Upper lobe of right lung (tissue), 1 donor: ENCODE results near the gene APMAP. TPM values are rescaled to one million over a fixed set of nuclear protein-coding genes. Genes with fewer than 3 reads are reported as not detected.
"Not testable (repeated sequence)": the region's sequence is repeated elsewhere in the genome, so short reads cannot be mapped to it uniquely, and the experiment has no call there.

Experiments used
- ATAC-seq: fragments of 200-7000 bp; cut with Tn5 transposase; one replicate; pipeline ENCODE4 v1.9.1; 2020; ENCODE audit warnings: mild to moderate bottlenecking, moderate library complexity
- DNase-seq: peaks from one replicate; pipeline ENCODE4 v3.0.0-alpha.2; 2020
- H3K27ac ChIP-seq: fragments of 200-600 bp; one replicate; pipeline ENCODE4 v1.8.0; 2022
- H3K27me3 ChIP-seq: fragments of 200-600 bp; one replicate; pipeline ENCODE4 v1.8.0; 2022; ENCODE audit warnings: mild to moderate bottlenecking
- H3K36me3 ChIP-seq: fragments of 200-600 bp; one replicate; pipeline ENCODE4 v1.8.0; 2022
- H3K4me1 ChIP-seq: fragments of 200-600 bp; one replicate; pipeline ENCODE4 v1.8.0; 2022
- H3K4me3 ChIP-seq: fragments of 200-600 bp; one replicate; pipeline ENCODE4 v1.8.0; 2022; ENCODE audit warnings: mild to moderate bottlenecking
- H3K9me3 ChIP-seq: fragments of 200-600 bp; one replicate; pipeline ENCODE4 v1.8.0; 2022
- intact Hi-C: fragments of 100-400 bp; cut with DNase I; formaldehyde crosslinking; loops from one replicate; pipeline ENCODE4 v1.11.0; 2022
- total RNA-seq: library from RNA; stranded (reverse); fragmentation: NEBNext Ultra II Directional; extraction: Animal tissue kit (Norgen Biotek cat#: 25700); gene quantifications from one replicate; pipeline ENCODE4 v1.2.1, GENCODE V29; 2021
- TF ChIP-seq, protein P1 (sequence below): fragments of 200-600 bp; IDR thresholded peaks from one replicate; pipeline ENCODE4 v1.8.0; 2022; ENCODE audit warnings: antibody characterized with exemption
- donor health status: DM: no; HTN: yes; CAD: no; lungs with severe emphysema.

Gene APMAP
- total RNA-seq, 1 donor from 2014 or later = 73.5 TPM

DNA sequence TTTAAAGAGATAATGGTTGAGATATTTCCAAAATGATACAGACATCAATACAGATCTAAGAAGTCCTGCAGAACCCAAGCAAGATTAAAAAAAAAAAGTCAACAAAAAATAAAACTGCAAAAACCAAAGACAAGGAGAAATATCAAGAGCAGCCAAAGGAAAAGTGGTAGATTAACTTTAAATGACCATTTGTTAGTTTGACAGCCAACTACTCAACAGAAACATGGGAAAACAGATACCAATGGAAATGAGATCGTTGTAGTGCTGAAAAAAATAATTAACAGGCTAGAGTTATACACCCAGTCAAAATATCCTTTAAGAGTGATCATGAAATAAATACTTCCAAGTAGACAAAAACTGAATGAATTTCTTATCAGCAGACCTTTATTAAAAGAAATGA, 10.5 kb upstream of the APMAP start:
- intact Hi-C loops = no loop called here
- no peaks in the 10 kb centered on the region for H3K27me3 ChIP-seq
- H3K27ac ChIP-seq = no peak overlapping the region
- ATAC-seq (no peak), DNase-seq (no peak)
- TF ChIP-seq, protein P1, sequence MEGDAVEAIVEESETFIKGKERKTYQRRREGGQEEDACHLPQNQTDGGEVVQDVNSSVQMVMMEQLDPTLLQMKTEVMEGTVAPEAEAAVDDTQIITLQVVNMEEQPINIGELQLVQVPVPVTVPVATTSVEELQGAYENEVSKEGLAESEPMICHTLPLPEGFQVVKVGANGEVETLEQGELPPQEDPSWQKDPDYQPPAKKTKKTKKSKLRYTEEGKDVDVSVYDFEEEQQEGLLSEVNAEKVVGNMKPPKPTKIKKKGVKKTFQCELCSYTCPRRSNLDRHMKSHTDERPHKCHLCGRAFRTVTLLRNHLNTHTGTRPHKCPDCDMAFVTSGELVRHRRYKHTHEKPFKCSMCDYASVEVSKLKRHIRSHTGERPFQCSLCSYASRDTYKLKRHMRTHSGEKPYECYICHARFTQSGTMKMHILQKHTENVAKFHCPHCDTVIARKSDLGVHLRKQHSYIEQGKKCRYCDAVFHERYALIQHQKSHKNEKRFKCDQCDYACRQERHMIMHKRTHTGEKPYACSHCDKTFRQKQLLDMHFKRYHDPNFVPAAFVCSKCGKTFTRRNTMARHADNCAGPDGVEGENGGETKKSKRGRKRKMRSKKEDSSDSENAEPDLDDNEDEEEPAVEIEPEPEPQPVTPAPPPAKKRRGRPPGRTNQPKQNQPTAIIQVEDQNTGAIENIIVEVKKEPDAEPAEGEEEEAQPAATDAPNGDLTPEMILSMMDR = no peak
- peaks cover 13% of the 10 kb centered on the region for H3K4me1 ChIP-seq
- no peak overlapping the region for H3K4me3 ChIP-seq
- no peaks in the 10 kb centered on the region for H3K9me3 ChIP-seq
- peaks cover 26% of the 10 kb centered on the region for H3K36me3 ChIP-seq

DNA sequence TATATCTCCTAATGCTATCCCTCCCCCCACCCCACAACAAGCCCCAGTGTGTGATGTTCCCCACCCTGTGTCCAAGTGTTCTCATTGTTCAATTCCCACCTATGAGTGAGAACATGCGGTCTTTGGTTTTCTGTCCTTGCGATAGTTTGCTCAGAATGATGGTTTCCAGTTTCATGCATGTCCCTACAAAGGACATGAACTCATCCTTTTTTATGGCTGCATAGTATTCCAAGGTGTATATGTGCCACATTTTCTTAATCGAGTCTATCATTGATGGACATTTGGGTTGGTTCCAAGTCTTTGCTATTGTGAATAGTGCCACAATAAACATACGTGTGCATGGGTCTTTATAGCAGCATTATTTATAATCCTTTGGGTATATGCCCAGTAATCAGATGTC, 8.8 kb upstream of the APMAP start:
- H3K27ac ChIP-seq, H3K4me3 ChIP-seq, intact Hi-C loops, H3K27me3 ChIP-seq, H3K36me3 ChIP-seq, DNase-seq, H3K9me3 ChIP-seq, ATAC-seq: not testable (repeated sequence)
- H3K4me1 ChIP-seq = peaks cover 13% of the 10 kb centered on the region

DNA sequence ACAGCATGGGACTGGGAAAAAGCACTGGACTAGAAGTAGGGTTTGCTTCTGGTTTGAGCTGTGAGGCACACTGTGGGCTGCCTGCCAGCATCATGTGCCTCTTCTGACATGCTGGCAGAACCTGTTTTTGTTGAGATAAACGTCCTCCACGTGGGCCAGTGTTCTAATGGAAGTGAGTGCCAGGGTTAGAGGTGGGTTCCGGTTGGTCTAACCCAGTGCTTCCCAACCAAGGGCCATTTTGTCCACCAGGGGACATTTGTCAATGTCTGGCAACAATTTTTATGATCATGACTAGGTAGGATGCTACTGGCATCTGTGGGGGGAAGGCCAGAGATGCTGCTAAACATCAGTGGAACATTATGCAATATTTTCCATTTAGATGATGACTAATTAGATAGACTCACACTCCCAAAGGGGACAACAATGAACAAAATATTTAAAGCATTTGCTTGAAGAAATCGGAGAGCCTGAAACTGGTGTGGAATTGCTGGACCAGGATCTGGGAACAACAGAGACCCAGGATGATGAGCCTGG, 7.8 kb upstream of the APMAP start:
- Histone ChIP-seq H3K4me3 (no peak overlapping the region), H3K27ac (no peak overlapping the region), H3K36me3 (no peaks in the 10 kb centered on the region), H3K27me3 (no peaks in the 10 kb centered on the region), H3K4me1 (peaks cover 13% of the 10 kb centered on the region), H3K9me3 (no peaks in the 10 kb centered on the region)
- intact Hi-C loops = no loop called here
- DNase-seq (peak; percentile 87), ATAC-seq (peak; percentile 80)
- TF ChIP-seq, protein P1 = no peak

DNA sequence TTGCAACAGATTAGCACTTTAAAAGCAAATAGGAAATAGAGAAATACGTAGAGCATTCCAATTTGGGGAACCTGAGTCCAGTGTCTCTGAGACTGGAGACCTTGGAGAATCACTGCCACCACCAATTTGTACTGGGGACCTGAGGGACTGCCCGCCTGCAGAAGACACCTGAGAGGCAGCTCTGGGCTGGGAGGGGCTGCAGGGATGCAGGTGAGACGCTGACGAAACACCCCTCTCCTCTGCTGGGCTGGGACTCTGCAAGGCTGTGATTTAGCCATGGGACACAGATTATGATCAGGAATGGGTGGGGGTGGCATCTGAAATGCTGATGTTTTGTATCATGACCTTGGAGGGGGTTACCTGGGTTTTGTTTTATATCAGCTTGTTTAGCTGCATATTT, 7.0 kb upstream of the APMAP start:
- Histone ChIP-seq H3K27ac (no peak overlapping the region), H3K9me3 (no peaks in the 10 kb centered on the region), H3K4me3 (no peak overlapping the region), H3K36me3 (no peaks in the 10 kb centered on the region), H3K4me1 (peaks cover 20% of the 10 kb centered on the region), H3K27me3 (no peaks in the 10 kb centered on the region)
- TF ChIP-seq, protein P1 = no peak
- ATAC-seq (no peak), DNase-seq (peak; percentile 47)
- intact Hi-C loops = loop anchor here (5.0 to 10.0 kb wide), 3 partner anchors 63 to 395 kb away; partner anchors contain the start of gene ABHD12

DNA sequence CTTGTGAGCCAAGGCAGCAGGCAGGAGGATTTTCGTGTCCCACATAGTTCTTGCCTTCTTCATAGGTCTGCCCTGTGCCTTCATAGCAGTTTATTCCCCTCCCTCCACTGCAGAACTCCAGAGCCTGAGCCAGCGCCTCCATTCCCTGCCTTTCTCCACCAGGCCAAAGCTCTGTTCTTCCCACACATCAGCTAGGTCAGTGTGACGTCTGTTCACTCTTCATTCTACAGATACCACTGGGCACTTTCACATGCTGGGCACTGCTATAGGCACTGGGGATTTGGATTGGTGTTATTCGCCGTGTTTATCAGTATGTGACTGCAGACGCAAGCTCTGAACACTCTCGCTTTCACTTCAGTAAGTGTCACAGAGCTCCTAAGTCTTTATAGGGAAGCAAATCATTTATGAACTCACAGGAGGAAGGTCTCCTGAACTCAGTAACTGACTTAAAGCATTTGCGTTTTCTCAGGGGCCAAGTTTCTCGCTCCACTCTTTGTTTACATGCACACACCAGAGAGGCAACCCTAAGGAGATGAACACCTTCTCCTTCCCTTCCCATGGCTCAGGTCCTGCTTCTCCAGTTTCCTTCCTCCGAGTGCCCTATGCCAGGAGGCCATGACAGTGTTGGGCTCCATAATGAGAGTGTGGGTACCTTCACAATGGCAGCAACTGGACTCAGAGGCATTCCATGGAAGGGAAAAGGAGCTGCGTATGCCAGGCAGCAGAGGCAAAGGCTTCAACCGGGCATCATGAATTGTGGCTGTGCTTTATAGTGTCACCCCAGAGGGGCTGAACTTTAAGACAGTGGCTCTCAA, 6.3 kb upstream of the APMAP start:
- intact Hi-C loops = loop anchor here (5.0 to 10.0 kb wide), 3 partner anchors 63 to 396 kb away; partner anchors contain the start of gene ABHD12
- Histone ChIP-seq H3K27me3 (no peaks in the 10 kb centered on the region), H3K36me3 (no peaks in the 10 kb centered on the region), H3K4me1 (peaks cover 25% of the 10 kb centered on the region), H3K27ac (no peak overlapping the region), H3K9me3 (no peaks in the 10 kb centered on the region), H3K4me3 (no peak overlapping the region)
- no peak for ATAC-seq
- TF ChIP-seq, protein P1 = no peak
- no peak for DNase-seq

DNA sequence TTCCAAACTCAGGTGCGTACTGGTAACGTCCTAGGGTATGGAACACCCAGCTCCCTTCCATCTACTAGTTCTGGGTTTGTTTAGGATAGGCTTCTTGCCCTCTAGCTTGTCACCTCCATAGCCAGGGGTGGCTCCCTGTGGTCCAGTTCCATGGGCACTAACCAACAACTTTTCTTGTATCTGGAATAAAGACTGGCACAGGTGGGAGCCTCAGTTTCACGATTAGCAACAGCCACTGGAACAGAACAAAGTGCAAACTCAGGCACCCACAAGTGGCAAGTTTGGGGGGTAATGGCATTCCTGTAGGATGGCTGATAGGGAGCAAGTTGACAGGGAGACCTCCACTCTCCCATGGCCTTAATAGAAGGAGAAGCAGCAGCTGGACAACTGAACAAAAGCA, 5.6 kb upstream of the APMAP start:
- Histone ChIP-seq H3K27ac (no peak overlapping the region), H3K36me3 (no peaks in the 10 kb centered on the region), H3K4me3 (no peak overlapping the region), H3K4me1 (peaks cover 32% of the 10 kb centered on the region), H3K27me3 (no peaks in the 10 kb centered on the region), H3K9me3 (no peaks in the 10 kb centered on the region)
- ATAC-seq = no peak
- intact Hi-C loops = loop anchor here (5.0 to 10.0 kb wide), 3 partner anchors 64 to 397 kb away; partner anchors contain the start of gene ABHD12
- TF ChIP-seq, protein P1 = no peak
- DNase-seq = no peak
